Measurements from ENCODE around the gene PRIMA1.

PRIMA1 gene

DNA sequence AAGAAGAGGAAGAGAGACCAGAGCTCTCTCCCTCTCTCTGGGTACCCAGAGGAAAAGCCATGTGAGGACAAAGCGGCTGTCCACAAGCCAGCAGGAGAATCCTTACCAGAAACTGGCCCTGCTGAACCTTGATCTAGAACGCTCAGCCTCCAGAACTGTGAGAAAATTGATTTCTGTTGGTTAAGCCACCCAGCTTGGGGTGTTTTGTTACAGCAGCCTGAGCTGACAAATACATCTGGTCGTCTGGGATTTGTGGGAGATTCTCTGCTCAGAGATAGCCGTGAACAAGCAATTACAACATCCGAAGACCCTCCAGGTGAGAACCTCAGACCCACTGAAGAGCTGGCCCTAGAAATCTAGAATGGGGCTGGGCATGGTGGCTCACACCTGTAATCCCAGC is 6.5 kb upstream of the PRIMA1 start:
- no peak for DNase-seq (ENCODE audit: low read depth)

DNA sequence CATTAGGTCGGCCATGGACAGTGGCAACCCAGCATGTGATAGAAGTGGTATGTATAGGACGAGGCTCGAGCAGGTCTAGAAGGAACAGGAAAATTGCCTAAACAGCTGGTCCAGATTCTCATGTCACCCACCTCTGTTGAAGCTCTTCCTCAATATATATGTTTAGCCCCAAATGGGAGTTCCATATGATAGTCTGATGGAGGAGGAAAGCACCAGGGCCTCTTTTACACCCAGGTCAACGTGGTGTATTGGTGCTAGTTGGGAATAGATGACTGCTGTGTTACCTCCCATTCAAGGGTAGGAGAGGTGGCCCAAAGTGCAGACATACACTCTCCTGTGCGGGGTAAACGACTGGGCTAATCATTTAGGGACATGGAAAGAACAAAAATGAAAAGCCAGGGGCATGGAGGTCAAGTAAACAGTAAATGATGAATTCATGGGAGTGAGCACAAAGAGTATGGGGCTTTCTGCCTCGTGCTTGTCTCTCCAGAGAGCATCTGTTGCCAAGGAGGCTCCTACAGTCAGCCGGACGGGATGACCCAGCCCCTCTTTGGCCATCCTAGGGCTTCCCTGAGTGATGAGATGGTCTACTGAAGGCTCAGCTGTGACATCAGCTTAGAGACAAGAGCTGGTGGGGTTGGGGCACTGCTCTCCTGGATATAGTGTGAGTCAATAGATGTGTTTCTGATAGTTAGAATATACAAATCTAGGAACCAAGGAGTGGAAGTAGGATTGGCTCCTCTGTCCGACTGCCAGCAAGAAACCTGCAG is 5.5 kb upstream of the PRIMA1 start:
- no peak for DNase-seq (ENCODE audit: low read depth)

DNA sequence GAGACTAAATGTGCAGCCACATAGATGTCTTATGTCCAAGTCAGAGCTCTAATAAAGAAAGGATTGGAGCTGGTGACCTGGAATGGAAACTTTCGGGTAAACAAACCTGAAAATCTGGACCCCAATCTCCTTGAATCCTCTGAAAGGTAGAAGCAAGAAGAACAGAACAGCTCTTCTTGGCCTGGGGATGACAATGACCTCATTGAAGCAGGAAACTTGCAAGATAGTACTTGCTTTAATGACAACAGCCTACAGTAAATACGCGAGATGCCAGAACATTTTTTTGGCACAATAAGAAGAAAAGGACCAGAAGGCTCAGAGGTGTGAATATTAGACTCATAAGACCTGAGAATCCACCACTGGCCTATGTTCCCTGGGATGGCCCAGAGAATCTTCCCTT is 4.1 kb upstream of the PRIMA1 start:
- no peak for DNase-seq (ENCODE audit: low read depth)

DNA sequence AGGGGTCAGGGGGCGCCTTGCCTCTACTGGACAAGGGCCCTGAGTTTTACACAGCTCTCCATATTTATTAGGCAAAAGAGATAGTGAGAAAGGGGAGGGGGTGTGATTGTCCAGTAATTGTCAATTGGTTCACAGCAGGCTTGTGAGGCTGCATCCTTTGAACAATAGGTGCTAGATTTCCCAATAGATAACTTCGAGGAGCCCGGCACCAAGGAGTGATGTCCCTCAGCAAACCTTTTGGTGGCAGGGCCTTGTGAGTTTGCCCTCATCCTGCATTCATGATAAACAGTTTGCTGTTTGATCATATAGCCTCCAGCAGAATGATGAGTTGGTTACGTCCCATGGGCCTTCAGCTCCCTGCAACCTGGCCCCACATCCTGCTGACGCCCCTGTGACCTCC is 2.7 kb upstream of the PRIMA1 start:
- no peak for DNase-seq (ENCODE audit: low read depth)

DNA sequence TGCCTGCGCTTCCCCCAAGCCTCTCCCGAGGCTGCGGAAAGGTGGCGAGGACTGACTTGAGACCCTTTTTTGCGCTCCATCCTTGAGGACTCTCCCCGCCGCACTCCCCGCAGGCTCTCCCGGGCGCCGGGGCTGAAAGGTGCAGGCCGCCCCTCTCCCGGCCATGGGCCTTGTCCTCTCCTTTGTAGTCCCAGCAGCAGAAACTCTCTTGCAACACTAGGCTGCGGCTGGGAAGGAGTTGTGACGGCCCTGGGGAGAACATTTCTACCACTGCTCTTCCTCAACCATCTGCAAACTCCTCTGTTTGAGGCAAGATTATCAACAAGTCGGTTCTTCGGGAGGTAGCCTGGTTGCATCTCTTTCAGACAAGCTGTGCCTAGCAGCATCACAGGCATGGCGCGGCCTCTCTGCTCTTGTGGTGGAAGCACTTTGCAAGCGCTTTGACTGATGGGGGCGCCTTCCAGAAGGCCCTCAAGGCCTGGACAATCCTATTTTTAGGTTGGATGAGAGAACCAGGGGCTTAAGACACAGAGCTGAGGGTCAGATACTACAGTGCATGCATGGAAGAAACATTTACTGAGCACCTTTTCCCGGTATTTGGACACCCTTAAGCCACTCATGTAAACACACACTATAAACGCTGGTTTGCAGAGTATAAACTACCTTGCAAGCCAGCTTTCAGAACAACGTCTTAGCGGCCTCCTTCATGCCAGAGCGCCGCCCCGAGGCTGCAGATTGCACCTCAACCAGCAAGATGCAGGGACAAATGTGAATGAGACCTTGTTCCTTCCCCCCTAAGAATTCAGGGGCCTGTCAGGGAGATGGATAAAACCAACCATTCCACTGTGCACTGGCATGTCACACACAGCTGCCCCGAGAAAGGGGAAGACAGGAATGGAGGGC is 1.2 kb upstream of the PRIMA1 start:
- no peak for DNase-seq (ENCODE audit: low read depth)

DNA sequence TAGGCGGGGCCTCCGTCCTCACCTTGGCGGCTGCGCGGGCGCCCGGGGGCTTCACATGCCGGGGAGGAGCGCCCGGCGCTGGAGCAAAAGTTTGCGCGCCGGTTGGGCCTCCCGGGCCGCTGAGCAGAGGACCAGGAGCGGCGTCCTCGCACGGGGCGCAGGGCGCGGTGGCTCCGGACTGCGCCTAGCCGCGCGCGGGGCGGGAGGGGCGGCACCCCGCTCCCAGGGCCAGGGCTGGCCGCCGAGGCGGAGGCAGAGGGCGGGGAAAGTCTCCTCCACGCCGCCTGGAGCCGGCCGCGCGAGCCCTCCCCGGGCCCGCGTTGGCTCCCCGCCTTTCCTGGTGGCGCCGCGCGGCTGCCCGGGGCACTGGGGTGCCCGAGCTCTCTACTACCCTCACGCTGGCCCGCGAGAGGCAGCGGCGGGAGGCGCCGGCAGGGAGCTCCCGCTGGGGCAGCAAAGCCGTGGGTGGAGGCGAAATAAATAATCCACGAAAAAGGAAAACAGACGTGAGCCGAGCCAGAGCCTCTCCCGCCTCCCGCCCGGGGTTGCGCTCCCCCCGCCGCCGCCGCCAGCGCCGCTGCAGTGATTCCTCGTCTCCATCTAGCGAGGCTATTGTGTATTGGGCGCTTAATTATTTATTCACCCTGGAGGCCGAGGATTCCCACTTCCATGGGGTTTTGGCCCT is 400 bp upstream of the PRIMA1 start:
- peak; percentile 3 for DNase-seq (ENCODE audit: low read depth)

DNA sequence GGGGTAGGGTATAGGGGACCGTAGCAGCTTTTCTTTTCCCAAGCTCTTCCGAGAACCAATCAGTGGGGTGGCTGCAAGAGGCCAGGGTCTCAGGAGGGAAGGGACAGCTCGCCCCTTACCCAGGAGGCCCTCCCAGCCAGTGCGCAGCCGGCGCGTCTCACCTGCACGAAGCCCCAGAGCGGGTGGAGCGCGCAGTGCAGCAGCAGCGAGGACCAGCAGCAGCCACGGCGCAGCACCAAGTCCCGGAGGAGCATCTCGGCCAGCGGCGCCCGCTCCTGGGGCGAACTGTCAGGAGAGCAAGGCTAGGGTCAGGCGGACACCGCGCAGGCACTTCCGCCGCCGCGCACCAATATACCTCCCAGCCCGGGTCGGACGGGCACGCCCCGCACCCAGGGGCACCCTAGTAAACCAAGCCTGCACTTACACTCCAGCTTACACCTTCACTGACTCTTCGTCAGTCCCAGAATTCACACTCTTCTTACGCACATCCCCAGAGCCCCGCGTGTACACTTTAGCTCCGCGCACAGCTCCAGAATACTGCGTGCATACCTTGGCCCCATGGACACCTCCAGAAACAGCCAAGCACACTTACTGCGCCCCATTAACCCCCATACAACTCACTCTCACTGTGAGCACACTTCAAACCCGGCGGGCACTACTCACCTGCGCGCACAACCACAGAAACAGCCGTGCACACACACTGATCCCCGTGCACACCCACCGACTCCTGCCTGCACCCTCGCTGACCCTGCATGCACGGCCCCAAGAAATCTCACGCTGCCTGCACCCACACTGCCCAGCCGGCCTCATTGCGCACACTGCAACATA is 606 bp downstream of the PRIMA1 start:
- DNase-seq (ENCODE audit: low read depth), result no peak

DNA sequence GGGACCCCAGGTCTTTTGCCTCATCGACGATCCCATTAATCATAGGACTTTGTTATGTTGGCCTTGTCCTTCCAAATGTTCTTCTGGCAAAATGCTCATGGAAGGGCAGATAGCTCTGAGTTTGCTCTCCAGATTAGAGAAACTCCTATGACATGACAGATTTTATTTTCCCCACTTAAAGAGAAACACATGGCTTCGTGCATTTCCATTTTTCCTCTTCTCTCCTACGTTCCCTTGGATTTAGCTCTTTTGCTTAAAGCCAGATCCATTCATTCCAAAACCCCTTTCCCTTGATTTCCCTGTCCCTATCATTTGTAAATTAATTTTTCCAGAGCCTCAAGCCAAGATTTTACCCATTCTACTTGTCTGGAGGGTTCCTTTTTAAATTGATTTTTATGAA is 2.9 kb downstream of the PRIMA1 start:
- no peak for DNase-seq (ENCODE audit: low read depth)

DNA sequence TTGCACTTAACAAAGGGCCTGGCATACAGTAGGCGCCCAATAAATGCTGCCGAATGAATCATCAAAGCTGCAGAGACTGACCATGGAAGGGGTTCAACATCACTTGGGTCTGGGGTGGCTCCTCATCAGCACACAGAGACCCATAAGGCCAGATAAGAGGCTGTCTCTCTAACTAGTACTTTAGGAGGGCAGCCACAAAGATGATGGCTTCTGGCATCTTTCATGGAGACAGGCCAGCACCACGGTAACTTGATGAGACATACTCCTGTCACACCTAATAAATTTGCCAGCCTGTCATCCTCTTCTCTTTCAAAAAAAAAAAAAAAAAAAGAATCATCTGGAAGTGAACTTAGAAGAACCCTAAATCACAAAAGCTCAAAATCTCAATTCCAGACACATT is 3.4 kb downstream of the PRIMA1 start:
- no peak for DNase-seq (ENCODE audit: low read depth)

DNA sequence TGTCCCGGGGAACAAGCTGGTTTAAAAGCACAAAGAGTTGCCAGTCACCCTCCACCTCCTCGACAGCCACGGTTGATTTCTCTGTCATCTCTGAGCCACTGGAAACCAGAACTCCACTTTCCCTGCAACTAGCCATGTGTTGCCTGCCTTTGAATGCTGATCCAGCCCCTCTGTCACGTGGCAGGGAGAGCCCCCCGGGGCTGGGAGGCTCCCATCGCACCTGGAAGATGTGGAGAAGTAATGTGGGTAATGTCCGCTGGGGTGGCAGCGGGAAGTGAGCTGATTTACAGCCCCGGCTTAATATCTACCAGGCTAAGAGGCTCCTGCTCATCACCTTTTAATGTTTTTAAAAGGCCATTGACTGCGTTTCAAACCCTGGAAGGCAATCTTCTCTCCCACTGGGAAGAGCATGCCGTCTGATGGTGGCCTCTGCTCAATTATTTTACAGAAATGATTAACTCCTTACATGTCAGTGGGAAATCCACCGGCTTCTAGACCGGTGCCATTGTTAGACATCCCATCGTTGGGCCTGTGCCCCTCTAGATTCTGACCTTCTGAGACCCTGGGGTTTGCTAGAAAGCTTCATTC is 7.4 kb downstream of the PRIMA1 start:
- no peak for DNase-seq (ENCODE audit: low read depth)

DNA sequence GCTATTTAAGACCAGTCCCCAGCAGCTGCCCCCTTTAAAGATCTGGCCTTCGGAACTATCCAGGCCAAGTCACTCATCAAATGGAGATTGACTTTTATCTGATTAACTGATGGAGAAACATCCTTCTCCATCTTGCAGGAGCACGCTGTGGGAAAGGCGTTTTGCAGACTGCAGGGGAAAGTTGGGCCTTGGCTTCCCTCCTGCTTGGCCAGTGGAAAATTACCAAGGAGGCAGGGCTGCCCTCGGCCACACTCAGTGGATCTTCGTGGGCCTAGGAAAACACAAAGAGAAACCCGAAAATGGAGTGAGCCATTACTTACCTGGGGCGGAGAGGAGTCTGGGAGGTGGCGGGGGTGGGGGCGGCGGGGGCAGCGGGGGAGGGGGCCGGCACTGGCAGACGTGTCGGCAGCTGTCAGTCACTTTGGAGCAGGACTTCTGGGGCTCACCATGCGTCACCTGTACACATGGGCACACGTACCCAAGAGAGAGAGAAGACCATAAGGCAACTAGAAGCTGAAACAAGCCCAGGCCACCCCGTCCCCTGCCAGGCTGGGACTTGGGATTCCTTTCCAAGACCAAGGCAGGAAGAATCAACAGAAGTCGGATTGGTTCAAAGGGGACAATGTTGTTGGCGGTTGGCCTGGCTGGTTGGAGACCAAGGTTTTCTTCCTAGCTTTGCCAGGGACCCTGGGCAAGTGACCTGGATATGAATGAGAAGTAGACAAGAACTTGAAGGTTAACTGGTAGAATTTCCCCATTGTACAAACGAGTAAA is 9.2 kb downstream of the PRIMA1 start:
- no peak for DNase-seq (ENCODE audit: low read depth)

DNA sequence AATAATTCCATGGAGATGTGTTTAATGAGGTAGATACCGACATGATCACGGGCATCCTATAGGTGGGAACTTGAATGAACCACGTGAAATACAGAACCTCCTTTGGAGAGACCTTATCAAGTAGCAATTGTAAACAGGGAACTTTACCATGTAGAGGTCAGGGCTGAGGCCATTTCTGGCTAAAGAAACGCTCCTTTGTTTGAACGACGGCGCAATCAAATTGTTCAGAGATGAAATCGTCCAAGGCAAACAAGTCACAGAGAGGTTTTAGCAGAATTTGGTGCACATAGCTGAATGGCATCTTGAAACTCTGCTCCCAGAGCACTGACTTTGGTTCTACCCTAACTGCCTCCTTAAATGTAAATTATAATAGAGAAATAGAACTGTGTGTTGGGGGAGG is 9.8 kb downstream of the PRIMA1 start:
- DNase-seq (ENCODE audit: low read depth), result no peak

DNA sequence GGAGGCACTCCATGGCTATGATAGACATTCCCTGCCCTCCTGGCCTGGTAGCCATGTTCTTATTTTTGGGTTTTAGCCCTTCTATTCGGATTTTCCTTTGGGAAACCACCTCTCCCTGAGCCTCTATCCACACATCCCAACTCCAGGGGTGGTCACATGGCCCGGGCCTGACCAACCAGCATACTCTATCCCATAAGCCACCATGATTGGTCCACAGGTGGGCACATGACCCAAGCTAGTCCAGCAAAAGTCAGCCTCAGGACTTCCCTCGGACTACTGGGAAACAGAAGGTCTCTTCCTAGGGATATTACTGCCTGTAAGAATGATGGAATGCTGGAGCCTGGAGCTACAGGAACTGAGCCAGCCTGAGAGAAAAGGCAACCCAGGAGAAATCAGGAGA is 12.5 kb downstream of the PRIMA1 start:
- no peak for DNase-seq (ENCODE audit: low read depth)

DNA sequence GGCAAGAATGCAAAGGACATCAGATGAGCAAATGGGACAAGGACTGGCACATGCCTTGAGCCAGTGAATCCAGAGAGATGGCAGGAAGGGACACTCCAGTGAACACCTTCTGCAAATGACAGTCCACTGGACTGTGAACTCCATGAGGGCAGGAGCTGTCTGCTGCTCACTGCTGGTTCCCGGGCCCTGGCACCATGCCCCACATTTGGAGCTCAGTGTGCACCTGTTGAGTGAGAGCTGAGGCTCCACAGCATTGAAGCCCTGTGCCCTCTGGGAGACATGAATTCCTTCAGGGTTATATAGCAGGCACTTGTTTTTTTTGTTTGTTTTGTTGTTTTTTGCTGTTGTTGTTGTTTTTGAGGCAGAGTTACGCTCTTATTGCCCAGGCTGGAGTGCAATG is 13.1 kb downstream of the PRIMA1 start:
- no peak for DNase-seq (ENCODE audit: low read depth)

DNA sequence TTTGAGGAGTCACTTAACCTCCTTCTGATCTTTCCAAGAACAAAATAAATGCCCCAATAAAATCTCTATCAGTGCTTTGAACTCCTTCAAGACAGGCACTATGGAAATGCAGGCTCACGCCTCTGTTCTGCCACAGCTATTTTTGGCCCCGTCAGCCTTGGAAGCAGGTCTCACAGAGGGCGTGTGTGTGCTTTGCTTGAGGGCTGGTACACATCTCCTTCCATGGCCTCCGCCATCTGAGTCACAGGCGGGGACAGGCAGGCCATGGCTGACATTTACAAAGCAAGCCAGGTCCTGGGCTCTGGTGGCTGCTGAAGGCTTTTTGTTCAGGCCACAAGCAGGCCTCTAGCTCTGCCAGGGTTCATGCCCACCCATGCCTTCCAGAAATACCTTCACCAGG is 16.0 kb downstream of the PRIMA1 start:
- DNase-seq (ENCODE audit: low read depth), result no peak

DNA sequence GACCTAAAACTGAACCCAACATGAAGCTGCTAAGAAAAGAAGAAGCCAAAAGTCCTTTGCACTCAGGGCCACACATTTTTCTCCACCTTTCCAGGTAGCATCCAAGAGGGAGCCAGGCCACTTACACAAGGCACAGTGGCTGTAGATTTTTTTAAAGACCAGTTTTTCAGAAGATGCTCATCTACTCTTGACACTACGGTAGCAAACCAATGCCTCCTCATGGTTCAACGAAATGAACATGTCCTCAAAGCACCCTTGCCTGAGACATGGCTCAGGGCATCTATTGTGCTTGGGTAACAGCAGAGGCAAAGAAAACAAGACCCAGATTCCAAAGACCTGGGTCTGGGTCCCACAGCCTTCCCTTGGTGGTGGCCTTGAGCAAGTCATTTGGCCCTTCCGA is 22.3 kb downstream of the PRIMA1 start:
- no peak for DNase-seq (ENCODE audit: low read depth)

DNA sequence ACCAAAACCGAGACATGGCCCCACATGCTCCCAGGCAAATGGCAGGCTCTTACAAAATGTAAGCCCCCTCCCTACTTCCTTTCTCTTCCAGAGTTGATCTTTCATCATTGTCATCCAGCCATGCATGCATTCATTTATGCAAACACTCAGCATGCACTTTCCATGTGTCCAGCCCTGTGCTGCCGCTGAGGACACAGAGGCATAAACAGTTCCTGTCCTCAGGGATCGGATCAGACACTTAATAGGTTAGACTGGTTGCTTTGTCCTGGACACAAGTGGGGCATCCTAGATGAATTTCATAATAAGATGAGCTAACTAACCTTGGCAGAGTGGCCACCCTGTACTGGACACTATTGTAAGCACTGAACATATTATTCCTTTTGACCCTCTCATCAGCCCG is 23.1 kb downstream of the PRIMA1 start:
- DNase-seq (ENCODE audit: low read depth), result no peak

DNA sequence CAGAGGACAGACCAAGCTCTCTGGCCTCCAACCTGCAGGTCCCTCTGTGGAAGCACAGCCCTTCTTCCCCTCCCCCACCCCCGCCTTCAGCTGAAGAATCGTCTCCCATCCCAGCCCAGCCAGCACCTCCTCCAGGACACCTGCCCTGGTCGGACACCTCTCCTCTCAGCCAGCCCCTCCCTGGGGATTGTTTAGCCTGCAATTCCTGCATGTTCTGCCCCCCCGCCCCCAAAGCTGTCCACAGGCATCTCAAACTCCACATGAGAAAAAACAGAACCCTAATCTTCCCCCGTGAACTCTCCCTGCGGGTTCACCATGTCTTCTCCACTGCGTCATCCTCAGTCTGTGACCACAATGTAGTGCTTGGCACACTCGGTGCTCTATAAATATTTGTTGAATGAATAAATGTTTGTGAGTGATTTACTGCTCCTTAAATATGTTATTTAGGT is 24.1 kb downstream of the PRIMA1 start:
- peak; percentile 4 for DNase-seq (ENCODE audit: low read depth)

DNA sequence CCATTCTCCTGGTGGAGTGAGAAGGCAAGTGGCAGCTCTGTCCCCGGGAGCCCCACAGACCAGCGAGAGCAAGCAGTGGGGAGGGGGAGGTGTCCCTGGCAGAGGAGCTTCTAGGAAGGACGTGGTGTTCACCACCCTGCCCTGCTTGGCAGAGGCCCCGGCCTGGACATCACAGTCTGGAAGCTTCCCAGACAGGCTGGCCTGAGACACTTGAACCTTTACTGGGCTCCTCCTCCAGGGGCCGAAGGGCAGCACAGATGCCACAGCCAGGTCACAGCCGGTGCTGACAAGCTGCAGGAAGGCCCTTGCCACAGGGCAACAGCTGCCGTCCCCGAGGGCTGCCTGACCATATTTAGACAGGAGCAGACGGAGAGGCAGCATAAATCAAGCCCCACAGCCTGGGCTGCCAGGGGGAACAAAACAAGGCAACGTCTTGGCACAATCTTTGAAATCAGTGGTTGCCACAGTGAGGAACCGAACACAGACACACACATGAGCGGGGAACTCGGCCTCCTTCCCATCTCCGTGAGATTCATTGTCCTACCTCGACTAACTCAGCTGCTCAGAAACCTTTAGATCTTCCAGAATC is 28.5 kb downstream of the PRIMA1 start:
- DNase-seq (ENCODE audit: low read depth), result no peak

DNA sequence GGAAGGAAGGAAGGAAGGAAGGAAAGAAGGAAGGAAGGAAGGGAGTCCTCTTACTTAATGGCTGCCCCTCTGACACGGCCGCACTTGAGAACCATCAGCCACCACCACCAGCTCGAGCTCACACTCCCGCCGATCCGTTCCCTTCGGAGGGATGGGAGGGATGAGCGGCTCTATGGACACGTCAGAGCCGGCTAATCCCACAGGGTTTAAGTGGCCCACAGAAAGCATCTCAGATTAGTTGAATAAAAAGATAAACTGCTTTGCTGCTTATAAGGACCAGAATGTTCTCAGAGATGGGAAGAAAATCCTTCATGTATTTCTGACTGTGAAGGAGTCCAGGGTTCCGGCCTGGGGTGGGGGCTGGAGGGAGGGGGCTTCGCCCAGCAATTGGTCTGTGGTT is 31.1 kb downstream of the PRIMA1 start:
- no peak for DNase-seq (ENCODE audit: low read depth)

Data from iris pigment epithelial cell (primary cell).